GM15510 (cell line): ENCODE measurements around the gene OR2V1.
"Not testable (repeated sequence)": the region's sequence is repeated elsewhere in the genome, so short reads cannot be mapped to it uniquely, and the experiment has no call there.

Experiments
- POLR2A ChIP-seq: IDR thresholded peaks from 3 replicates; pipeline ENCODE4 v1.6.1; 2011; ENCODE audit warnings: borderline replicate concordance; ENCODE audit not compliant: insufficient read length; ENCODE audit errors: extremely low read depth

OR2V1 gene

GRCh38 chr5:181163487-181164075 lies 32.6 kb upstream of the OR2V1 start:
- no peak for TF ChIP-seq POLR2A

- no peak for TF ChIP-seq POLR2A
Measured at GRCh38 chr5:181161534-181162175, 30.7 kb upstream of the OR2V1 start.

- no peak for TF ChIP-seq POLR2A
Measured at GRCh38 chr5:181160152-181160754, 29.3 kb upstream of the OR2V1 start.

- no peak for TF ChIP-seq POLR2A
Measured at GRCh38 chr5:181159286-181160151, 28.6 kb upstream of the OR2V1 start.

- TF ChIP-seq POLR2A: no peak
Measured at GRCh38 chr5:181158869-181159268, 27.9 kb upstream of the OR2V1 start.

GRCh38 chr5:181156758-181157157 lies 25.8 kb upstream of the OR2V1 start:
- TF ChIP-seq POLR2A: no peak

GRCh38 chr5:181153814-181154213 lies 22.8 kb upstream of the OR2V1 start:
- TF ChIP-seq POLR2A: no peak

GRCh38 chr5:181152406-181152805 lies 21.4 kb upstream of the OR2V1 start:
- TF ChIP-seq POLR2A: no peak

GRCh38 chr5:181151146-181151545 lies 20.2 kb upstream of the OR2V1 start:
- TF ChIP-seq POLR2A: no peak

GRCh38 chr5:181149806-181150733 lies 19.1 kb upstream of the OR2V1 start:
- TF ChIP-seq POLR2A: no peak

GRCh38 chr5:181149355-181149754 lies 18.4 kb upstream of the OR2V1 start:
- TF ChIP-seq POLR2A: no peak

GRCh38 chr5:181146927-181147636 lies 16.1 kb upstream of the OR2V1 start, which contains the start of gene OR2V2:
OR2V2 (plus strand) TSS chr5:181147586; CDS start chr5:181154943, 7,357 bp downstream.
- TF ChIP-seq POLR2A: not testable (repeated sequence)

GRCh38 chr5:181145133-181145532 lies 14.2 kb upstream of the OR2V1 start:
- no peak for TF ChIP-seq POLR2A
